Uterus (tissue), 2 donors: Measurements from ENCODE around the gene TMEM117.

ENCODE experiments used
- POLR2A ChIP-seq, 2 donors: fragments of 450-650 bp; IDR thresholded peaks; one replicate each; pipeline ENCODE4 v1.6.1; 2016; ENCODE audit warnings: antibody characterized with exemption in 2 of 2, mild to moderate bottlenecking in 1 of 2, moderate library complexity in 1 of 2
- TF ChIP-seq, protein P1 (sequence below), 4 experiments: fragments of 200-600 bp in 2 of 4; fragments of 450-650 bp in 2 of 4; sonication (generic) in 2 of 4; IDR thresholded peaks; one replicate each; pipeline ENCODE4 v1.5.1; 2016 to 2019; ENCODE audit warnings: antibody characterized with exemption in 4 of 4, mild to moderate bottlenecking in 2 of 4, moderate library complexity in 1 of 4

DNA sequence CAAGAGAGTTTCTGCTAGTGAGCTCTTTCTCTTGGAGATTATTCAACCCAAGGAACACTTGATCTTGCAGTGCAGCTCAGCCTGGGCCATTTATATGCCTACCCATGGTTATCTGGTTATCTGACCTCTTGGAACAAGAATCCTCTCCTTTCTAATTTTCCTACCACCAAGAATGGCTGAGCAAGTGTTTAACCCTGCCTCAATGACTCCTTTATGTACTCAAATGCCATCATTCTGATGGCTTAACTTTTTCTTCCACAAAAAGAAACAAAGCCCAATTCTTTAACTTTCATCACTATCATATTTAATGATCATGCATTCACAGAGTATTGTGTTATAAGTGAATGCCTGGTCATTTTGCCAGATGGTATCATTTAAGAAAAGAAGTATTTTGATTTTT, 67.8 kb downstream of the TMEM117 start:
- TF ChIP-seq, protein P1, sequence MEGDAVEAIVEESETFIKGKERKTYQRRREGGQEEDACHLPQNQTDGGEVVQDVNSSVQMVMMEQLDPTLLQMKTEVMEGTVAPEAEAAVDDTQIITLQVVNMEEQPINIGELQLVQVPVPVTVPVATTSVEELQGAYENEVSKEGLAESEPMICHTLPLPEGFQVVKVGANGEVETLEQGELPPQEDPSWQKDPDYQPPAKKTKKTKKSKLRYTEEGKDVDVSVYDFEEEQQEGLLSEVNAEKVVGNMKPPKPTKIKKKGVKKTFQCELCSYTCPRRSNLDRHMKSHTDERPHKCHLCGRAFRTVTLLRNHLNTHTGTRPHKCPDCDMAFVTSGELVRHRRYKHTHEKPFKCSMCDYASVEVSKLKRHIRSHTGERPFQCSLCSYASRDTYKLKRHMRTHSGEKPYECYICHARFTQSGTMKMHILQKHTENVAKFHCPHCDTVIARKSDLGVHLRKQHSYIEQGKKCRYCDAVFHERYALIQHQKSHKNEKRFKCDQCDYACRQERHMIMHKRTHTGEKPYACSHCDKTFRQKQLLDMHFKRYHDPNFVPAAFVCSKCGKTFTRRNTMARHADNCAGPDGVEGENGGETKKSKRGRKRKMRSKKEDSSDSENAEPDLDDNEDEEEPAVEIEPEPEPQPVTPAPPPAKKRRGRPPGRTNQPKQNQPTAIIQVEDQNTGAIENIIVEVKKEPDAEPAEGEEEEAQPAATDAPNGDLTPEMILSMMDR (IDR thresholded peaks at IDR 0.05), result no peak
- no peak for TF ChIP-seq POLR2A (IDR thresholded peaks at IDR 0.05)
